ENCODE measurements around the gene PCNT. TPM values are rescaled to one million over a fixed set of nuclear protein-coding genes. Genes with fewer than 3 reads are reported as not detected.
A peak's percentile ranks its signal among the peaks of the same experiment; 100 is the strongest.

Gene PCNT
- total RNA-seq, 4 donors from 2014 or later = 6.2 to 29.7 (median 17.1) TPM

DNA sequence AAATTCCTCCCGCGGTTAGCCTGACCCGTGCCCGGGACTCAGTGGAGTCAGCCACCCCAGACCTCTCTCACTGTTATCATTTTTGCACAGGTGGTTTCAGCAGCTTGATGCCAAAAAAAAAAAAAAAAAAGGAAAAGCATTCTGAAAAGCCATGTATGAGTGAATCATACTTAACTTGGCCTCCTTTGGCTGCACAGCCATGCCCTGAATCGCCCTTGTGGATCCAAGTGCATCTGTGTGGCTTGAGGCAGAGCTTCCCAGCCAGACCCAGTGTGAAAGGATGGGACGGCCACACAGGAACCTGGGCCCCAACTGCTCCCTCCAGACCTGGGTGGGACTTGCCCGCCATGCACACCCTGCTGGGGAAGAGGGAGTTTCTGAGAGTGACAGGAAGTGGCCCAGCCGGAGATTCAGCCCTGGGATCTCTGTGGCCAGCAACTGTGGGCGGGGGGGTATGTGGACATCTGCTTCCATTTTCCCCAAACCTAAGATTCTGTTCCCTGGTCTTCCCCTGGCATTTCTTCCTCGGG lies 29.2 kb upstream of the PCNT start:
- Histone ChIP-seq H3K36me3 (no peaks in the 10 kb centered on the region), H3K4me3 (no peak overlapping the region), H3K27ac (no peak overlapping the region), H3K4me1 (peaks cover 0 to 14% of the 10 kb centered on the region in 2 donors), H3K27me3 (no peaks in the 10 kb centered on the region), H3K9me3 (no peaks in the 10 kb centered on the region)
- intact Hi-C loops (cut with DNase I; ENCODE audit: low total_unique reads) = no loop called here
- TF ChIP-seq, protein P1, sequence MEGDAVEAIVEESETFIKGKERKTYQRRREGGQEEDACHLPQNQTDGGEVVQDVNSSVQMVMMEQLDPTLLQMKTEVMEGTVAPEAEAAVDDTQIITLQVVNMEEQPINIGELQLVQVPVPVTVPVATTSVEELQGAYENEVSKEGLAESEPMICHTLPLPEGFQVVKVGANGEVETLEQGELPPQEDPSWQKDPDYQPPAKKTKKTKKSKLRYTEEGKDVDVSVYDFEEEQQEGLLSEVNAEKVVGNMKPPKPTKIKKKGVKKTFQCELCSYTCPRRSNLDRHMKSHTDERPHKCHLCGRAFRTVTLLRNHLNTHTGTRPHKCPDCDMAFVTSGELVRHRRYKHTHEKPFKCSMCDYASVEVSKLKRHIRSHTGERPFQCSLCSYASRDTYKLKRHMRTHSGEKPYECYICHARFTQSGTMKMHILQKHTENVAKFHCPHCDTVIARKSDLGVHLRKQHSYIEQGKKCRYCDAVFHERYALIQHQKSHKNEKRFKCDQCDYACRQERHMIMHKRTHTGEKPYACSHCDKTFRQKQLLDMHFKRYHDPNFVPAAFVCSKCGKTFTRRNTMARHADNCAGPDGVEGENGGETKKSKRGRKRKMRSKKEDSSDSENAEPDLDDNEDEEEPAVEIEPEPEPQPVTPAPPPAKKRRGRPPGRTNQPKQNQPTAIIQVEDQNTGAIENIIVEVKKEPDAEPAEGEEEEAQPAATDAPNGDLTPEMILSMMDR (IDR thresholded peaks at IDR 0.05) = no peak
- TF ChIP-seq POLR2A (IDR thresholded peaks at IDR 0.05) = no peak
- DNase-seq = no peak

DNA sequence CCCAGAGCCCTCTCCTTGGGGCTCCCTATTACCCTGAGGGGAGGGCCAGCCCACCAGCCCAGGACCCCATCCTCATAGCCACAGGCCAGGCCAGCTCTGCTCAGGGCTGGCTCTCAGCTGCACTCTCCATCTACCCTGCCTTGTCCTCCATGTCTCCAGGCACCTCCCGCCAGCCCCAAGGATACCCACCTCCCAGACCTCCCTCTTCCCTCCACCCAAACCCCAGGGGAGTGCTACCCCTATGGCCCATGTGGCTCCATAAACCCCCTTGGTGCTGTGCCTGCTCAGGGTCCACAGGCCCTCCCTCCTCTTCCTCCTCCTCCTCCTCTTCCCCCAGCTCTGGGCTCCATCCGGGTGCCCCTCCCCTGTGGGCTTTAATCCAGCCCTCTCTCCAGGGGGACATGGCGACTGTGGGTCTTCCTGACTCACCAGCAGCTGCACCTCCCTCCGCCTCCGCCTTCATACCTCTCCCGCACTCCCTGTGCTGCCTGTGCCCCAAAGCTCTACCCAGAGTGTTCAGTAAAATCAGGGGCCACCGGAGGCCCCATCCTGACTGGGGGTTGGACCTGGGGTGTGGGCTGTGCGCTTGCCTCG lies 28.7 kb upstream of the PCNT start:
- no peaks in the 10 kb centered on the region for H3K27me3 ChIP-seq
- peak overlapping the region; percentile 31 to 64 for H3K27ac ChIP-seq

DNA sequence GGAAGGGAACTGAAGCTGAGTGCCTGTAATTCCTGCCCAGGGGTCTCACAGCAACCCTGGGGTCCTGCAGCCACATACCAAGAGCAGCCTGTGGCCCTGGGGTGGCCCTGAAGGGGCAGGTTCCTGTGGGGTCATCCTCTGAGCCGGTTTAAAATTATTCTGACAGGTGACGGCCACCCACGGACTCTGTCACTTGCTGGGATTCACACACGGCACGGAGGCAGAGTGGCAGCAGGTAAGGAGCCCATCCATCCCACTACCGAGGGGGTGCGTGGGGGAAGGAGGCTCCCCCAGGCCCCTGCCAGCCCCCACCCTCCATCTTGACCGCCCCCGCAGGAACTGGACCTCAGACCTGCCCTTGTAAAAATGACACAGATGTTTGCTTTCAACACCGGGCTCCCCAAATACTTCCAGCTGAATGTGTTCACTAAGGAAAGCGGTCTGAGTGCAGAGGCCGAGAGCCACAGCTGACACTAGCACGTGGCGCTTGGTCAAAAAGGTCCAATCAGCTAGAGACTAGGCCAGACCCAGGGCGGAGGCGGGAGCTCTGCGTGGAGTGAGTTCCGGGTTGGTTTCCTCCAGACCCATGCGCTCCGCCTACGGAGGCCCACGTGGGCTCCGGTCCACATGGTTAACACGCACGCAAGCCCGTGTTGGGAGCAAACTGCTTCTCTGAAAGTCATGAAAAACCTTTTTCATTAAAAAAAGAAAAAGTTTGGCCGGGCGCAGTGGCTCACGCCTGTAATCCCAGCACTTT lies 27.8 kb upstream of the PCNT start:
- peak; percentile 80 to 84 for DNase-seq
- TF ChIP-seq POLR2A (IDR thresholded peaks at IDR 0.05) = no peak
- TF ChIP-seq, protein P1 (IDR thresholded peaks at IDR 0.05) = no peak
- Histone ChIP-seq H3K4me3 (no peak overlapping the region), H3K9me3 (no peaks in the 10 kb centered on the region), H3K27me3 (no peaks in the 10 kb centered on the region), H3K4me1 (peaks cover 0 to 14% of the 10 kb centered on the region in 2 donors), H3K27ac (peak overlapping the region; percentile 31 to 64), H3K36me3 (no peaks in the 10 kb centered on the region)
- intact Hi-C loops (cut with DNase I; ENCODE audit: low total_unique reads) = no loop called here

More for the DNA sequence above, 28.7 kb upstream of the PCNT start:
- intact Hi-C loops (cut with DNase I; ENCODE audit: low total_unique reads) = no loop called here
- no peaks in the 10 kb centered on the region for H3K36me3 ChIP-seq
- no peak overlapping the region for H3K4me3 ChIP-seq
- peaks cover 0 to 14% of the 10 kb centered on the region in 2 donors for H3K4me1 ChIP-seq
- no peak for DNase-seq
- H3K9me3 ChIP-seq = no peaks in the 10 kb centered on the region
- no peak for TF ChIP-seq POLR2A (IDR thresholded peaks at IDR 0.05)
- TF ChIP-seq, protein P1 (IDR thresholded peaks at IDR 0.05) = no peak

DNA sequence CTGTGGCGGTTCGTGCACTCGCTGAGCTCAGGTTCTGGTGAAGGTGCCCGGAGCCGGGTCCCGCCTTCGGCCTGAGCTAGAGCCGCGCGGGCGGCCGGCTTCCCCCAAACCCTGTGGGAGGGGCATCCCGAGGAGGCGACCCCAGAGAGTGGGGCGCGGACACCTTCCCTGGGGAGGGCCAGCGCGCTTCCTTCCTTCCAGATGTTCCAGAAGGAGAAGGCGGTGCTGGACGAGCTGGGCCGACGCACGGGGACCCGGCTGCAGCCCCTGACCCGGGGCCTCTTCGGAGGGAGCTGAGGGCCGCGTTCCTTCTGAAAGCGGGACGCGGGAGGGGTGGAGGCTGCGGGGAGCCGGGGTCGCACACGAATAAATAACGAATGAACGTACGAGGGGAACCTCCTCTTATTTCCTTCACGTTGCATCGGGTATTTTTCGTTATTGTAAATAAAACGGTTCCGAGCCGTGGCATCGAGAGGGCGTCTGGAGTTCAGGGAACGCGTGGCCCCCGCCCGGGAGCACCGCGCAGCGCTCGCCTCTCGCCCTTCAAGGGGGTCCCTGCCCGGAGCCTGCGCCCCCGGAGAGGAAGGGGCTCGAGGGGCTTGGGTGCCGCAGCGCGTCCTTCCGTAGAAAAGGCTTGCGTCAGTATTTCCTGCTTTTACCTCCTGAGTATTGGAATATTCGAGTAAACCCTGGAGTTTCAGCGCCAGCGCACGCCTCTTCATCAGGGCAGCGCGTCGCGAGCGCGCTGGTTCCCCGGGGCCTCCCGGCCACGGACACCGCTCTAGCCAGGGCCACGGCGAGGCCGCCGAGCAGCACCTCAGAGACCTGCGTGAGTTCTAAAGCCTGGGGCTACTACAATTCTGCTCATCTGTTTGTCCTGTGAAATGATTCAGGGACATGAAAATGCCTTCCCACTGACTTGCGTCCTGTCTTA lies 26.4 kb upstream of the PCNT start:
- H3K4me3 ChIP-seq = peak overlapping the region; percentile 36
- peak overlapping the region; percentile 29 to 57 for H3K27ac ChIP-seq
- DNase-seq = peak in 1 of 2 donors; percentile 32
- H3K36me3 ChIP-seq = no peaks in the 10 kb centered on the region
- TF ChIP-seq POLR2A (IDR thresholded peaks at IDR 0.05) = no peak
- TF ChIP-seq, protein P1 (IDR thresholded peaks at IDR 0.05) = no peak
- intact Hi-C loops (cut with DNase I; ENCODE audit: low total_unique reads) = no loop called here
- H3K4me1 ChIP-seq = peaks cover 0 to 14% of the 10 kb centered on the region in 2 donors
- H3K27me3 ChIP-seq = no peaks in the 10 kb centered on the region
- H3K9me3 ChIP-seq = no peaks in the 10 kb centered on the region
